ENCODE data around the gene IFI30. TPM values are rescaled to one million over a fixed set of nuclear protein-coding genes. Genes with fewer than 3 reads are reported as not detected.

IFI30 gene
- total RNA-seq, 1 experiment from 2014 or later = 23.6 TPM

DNA sequence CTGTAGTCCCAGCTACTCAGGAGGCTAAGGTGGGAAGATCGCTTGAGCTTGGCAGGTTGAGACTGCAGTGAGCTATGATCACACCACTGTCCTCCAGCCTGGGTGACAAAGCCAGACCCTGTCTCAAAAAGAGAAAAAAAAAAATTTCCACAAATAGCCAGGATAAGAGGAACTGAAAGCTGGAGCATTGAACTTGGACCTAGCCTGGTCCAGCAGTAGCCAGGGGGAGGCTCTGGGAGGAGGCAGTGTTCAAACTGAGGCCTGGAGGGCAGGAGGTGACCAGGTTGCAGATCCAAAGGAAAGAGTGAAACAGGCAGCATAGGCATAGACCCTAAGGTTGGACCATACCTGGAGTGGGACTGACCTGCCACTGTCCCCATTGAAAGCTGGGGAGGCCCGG, 47.5 kb upstream of the IFI30 start:
- no peak overlapping the region for H2BK120ac ChIP-seq (ENCODE audit: low read depth, low read length, poor library complexity, severe bottlenecking)
- H3T11ph ChIP-seq (ENCODE audit: low read length) = no peak overlapping the region
- no peak overlapping the region for H4K91ac ChIP-seq (ENCODE audit: insufficient read length, low read depth, low read length)
- no CpG with 5 or more reads among the region's 2 CpGs for WGBS (ENCODE audit: extremely low coverage, insufficient read length, low lambda C conversion rate)
- H2AFZ ChIP-seq (ENCODE audit: low read length) = no peak overlapping the region
- H2AK5ac ChIP-seq (ENCODE audit: insufficient read length, low read length) = no peak overlapping the region
- H2BK5ac ChIP-seq (ENCODE audit: insufficient read length, low read length) = no peak overlapping the region
- H3K4me1 ChIP-seq (ENCODE audit: insufficient read depth, low read length) = no peaks in the 10 kb centered on the region
- H3K56ac ChIP-seq (ENCODE audit: insufficient read length, low read depth, low read length) = no peak overlapping the region
- no peak overlapping the region for H2BK12ac ChIP-seq (ENCODE audit: insufficient read length, low read depth, low read length)
- H3K18ac ChIP-seq (ENCODE audit: insufficient read length, low read depth, low read length) = no peak overlapping the region
- H3K27me3 Mint-ChIP-seq (ENCODE audit: low read depth) = no peaks in the 10 kb centered on the region
- H3K4me1 Mint-ChIP-seq = no peaks in the 10 kb centered on the region
- no peaks in the 10 kb centered on the region for H3K9me3 Mint-ChIP-seq
- H3K79me2 ChIP-seq (ENCODE audit: insufficient read depth, low read length) = no peaks in the 10 kb centered on the region
- H3K27ac ChIP-seq (ENCODE audit: insufficient read length, low read depth, low read length) = no peak overlapping the region
- no peaks in the 10 kb centered on the region for H3K23me2 ChIP-seq (ENCODE audit: insufficient read length, low read depth, low read length, poor library complexity, severe bottlenecking)
- no peak overlapping the region for H3K9ac ChIP-seq (ENCODE audit: extremely low read depth, insufficient read length, low read length)
- H3K79me1 ChIP-seq (ENCODE audit: insufficient read depth, low read depth, low read length, poor library complexity, severe bottlenecking) = no peaks in the 10 kb centered on the region
- no peak overlapping the region for H3K23ac ChIP-seq (ENCODE audit: insufficient read length, low read depth, low read length)
- no peak overlapping the region for H2BK15ac ChIP-seq (ENCODE audit: low read depth, low read length)
- no peak for DNase-seq
- no peaks in the 10 kb centered on the region for H3K27me3 ChIP-seq (ENCODE audit: insufficient read depth, low read length)
- no peak overlapping the region for H3K4ac ChIP-seq (ENCODE audit: low read depth, low read length)
- H3K4me2 ChIP-seq (ENCODE audit: insufficient read depth, insufficient read length, low read length) = no peak overlapping the region
- H4K8ac ChIP-seq (replicated peaks; ENCODE audit: insufficient read length, low read depth, low read length) = no peak overlapping the region
- H2BK20ac ChIP-seq (ENCODE audit: low read depth, low read length, poor library complexity, severe bottlenecking) = no peak overlapping the region
- H4K20me1 ChIP-seq (ENCODE audit: control insufficient read depth, insufficient read depth, insufficient read length) = peaks cover 4% of the 10 kb centered on the region
- H4K5ac ChIP-seq (ENCODE audit: insufficient read length, low read depth, low read length) = no peak overlapping the region
- H3K9me3 ChIP-seq (ENCODE audit: control insufficient read depth, low read depth, low read length) = no peaks in the 10 kb centered on the region
- H3K27ac Mint-ChIP-seq = no peak overlapping the region; a peak in 2 of 7 replicates
- no peak overlapping the region for H3K4me3 Mint-ChIP-seq
- H3K36me3 Mint-ChIP-seq (ENCODE audit: insufficient read depth in 1 of 3, low read depth in 3 of 3) = peaks cover 12 to 45% (median 44%) of the 10 kb centered on the region in 3 experiments; a peak in 6 of 7 replicates
- no peak overlapping the region for H3K14ac ChIP-seq (ENCODE audit: insufficient read depth, low read length)
- no peak for TF ChIP-seq CTCF (conservative IDR thresholded peaks at IDR 0.05)
